ENCODE measurements around the gene NALCN. TPM values are rescaled to one million over a fixed set of nuclear protein-coding genes. Genes with fewer than 3 reads are reported as not detected.

The NALCN gene
- polyA plus RNA-seq (ENCODE audit: insufficient read length), result 1.6 TPM
- long read RNA-seq, donor 1, result 0 reads
- long read RNA-seq, donor 2, result 0 reads
- long read RNA-seq, donor 3, result 0 reads
- long read RNA-seq, donor 4, result 0 reads
- long read RNA-seq, donor 5, result 0 reads
- long read RNA-seq, donor 6, result 0 reads
- long read RNA-seq, donor 7, result 0 reads
- long read RNA-seq, donor 8, result 0 reads

GRCh38 chr13:101416181-101417042 is at the start of gene NALCN:
Gene NALCN (minus strand): TSS chr13:101416508. CDS start chr13:101399126, 17,382 bp downstream.
- peak; percentile 17 for DNase-seq

- DNase-seq, result no peak
These were observed 49.6 kb upstream of the NALCN start for GRCh38 chr13:101465877-101466276.

GRCh38 chr13:101457176-101457575 is 40.9 kb upstream of the NALCN start:
- DNase-seq, result no peak

- DNase-seq, result no peak
These were observed 39.6 kb upstream of the NALCN start for GRCh38 chr13:101455863-101456262.

GRCh38 chr13:101454767-101455166 is 38.5 kb upstream of the NALCN start:
- no peak for DNase-seq

GRCh38 chr13:101453784-101454201 is 37.5 kb upstream of the NALCN start:
- DNase-seq, result no peak

- no peak for DNase-seq
These were observed 36.5 kb upstream of the NALCN start, which contains the start of gene ITGBL1 for GRCh38 chr13:101452519-101453485. Gene ITGBL1 (plus strand): TSS chr13:101452675. CDS start chr13:101452834, 159 bp downstream.

GRCh38 chr13:101451641-101452040 is 35.3 kb upstream of the NALCN start:
- DNase-seq, result no peak

GRCh38 chr13:101450749-101451130 is 34.4 kb upstream of the NALCN start:
- DNase-seq, result no peak

GRCh38 chr13:101449790-101450748 is 33.8 kb upstream of the NALCN start:
- DNase-seq, result no peak

GRCh38 chr13:101447852-101448251 is 31.5 kb upstream of the NALCN start:
- DNase-seq, result no peak

- DNase-seq, result no peak
These were observed 18.2 kb upstream of the NALCN start for GRCh38 chr13:101434486-101434885.

GRCh38 chr13:101433895-101434294 is 17.6 kb upstream of the NALCN start:
- no peak for DNase-seq

GRCh38 chr13:101429733-101430132 is 13.4 kb upstream of the NALCN start:
- no peak for DNase-seq

- DNase-seq, result no peak
These were observed 9.3 kb upstream of the NALCN start for GRCh38 chr13:101425623-101426022.

GRCh38 chr13:101425156-101425471 is 8.8 kb upstream of the NALCN start:
- no peak for DNase-seq

GRCh38 chr13:101424381-101425155 is 8.3 kb upstream of the NALCN start:
- no peak for DNase-seq

- DNase-seq, result no peak
These were observed 7.6 kb upstream of the NALCN start for GRCh38 chr13:101423872-101424271.

GRCh38 chr13:101417501-101417900 is 1.2 kb upstream of the NALCN start:
- no peak for DNase-seq

GRCh38 chr13:101417043-101417406 is 717 bp upstream of the NALCN start:
- DNase-seq, result peak; percentile 21

Measured in left kidney (tissue), 8 donors.